ENCODE results near the gene FNTB.
"Not testable (repeated sequence)": the region's sequence is repeated elsewhere in the genome, so short reads cannot be mapped to it uniquely, and the experiment has no call there.

Gene FNTB

DNA sequence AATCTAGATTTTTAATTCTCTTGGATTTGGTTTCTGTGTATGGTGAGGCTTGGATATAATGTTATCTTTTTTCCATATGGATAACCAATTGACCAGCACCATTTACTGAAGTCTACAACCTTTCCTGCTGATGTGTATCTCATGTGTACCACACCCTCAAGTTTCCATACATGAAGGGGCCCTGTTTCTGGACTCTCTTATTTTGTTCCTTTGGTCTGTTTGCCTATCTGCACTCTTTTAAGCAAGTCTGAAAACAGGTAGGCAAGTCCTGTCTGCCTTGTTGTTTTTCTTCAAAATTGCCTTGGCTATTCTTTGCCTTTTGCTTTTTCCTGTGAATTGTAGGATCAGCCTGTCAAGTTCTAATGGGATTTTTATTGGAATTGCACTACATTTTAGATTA is 71.0 kb downstream of the FNTB start:
- no peak for DNase-seq

DNA sequence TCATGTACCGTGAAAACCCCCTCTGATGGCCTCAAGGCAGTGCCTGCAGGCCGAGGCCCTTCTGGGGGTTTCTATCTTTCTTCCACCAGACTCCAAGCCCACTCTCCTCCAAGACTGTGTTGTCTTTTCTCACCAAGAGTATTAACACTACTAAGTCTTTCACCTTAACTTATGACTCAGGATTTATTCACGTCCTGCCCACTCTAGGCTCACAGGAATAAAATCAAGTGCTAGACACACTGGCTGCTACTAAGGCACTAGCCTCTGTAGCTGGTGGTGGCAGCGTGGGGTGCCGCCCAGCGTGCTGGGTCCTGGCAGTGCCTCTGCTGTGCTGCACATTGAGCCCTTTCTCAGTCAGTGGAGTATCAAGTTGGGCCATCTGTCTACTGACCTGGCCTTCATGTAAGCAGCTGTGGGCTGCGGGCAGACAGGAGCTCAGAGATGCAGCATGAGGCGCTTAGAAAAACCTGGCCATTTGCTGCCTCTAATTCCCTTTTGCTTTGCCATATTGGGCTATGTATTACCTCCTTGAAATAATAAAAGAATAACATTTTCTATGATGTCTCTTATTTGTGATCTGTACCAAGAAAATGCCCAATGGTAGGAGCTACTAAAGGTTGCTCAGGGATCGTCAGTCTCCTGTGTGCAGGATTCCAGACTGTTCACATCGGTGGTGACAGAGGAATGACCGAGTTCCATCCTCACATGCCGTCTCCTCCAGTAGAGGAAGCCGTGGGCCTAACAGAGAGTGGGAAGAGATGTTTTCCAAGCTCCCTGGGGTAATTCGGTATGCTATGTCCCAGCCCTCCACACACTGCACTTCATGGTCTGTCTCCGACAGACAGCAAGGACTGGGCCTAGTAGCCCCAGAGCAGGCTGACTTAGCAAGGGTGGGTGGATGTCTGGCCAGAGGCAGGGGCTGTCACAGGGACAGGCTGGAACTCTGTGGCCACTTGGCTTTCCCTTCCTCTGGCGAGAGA is 75.7 kb downstream of the FNTB start:
- DNase-seq: no peak

DNA sequence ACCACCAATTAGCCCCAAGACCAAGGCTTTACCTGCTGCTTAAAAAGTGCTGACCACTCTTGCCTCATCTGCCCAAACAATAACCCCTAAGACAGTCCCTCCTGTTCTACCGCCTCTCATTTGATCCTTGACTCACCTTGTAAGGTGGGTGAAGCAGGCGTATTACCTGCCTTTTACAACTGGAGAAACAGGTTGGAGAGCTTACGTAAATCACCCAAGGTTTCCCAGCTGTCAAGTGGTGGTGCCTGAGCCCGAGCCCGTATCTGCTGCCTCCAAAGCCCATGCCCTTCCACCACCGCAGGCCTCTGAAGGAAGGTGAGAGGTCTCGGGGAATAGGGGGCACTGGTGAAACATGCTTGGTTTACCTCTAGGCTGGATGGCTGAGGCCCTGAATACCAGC is 79.0 kb downstream of the FNTB start:
- peak; percentile 27 for DNase-seq

DNA sequence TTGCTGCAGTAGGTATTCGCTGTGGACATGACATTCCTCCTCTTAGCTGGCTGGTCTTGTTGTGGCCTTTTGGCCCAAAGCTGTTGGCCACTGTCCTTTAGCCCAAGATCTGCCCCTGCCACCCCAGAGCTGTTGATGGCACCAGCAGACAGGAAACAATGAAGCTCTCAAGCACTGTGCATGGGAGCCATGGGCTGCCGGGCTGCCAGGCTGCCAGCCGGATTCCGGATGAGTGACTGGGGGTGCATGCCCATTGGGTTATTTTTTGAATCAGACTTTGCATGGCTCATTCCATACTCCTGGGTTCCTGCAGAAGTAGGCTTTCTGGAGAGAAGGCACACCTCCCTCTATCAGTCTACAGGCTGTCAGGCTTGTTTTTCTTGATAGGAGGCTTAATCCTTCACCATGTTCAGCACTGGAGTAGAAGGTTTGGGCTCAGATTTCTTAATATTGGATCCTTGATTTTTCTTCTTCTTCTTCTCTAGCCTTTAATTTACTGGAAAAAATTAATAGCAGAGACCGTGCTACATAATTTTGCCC is 83.2 kb downstream of the FNTB start:
- no peak for DNase-seq

DNA sequence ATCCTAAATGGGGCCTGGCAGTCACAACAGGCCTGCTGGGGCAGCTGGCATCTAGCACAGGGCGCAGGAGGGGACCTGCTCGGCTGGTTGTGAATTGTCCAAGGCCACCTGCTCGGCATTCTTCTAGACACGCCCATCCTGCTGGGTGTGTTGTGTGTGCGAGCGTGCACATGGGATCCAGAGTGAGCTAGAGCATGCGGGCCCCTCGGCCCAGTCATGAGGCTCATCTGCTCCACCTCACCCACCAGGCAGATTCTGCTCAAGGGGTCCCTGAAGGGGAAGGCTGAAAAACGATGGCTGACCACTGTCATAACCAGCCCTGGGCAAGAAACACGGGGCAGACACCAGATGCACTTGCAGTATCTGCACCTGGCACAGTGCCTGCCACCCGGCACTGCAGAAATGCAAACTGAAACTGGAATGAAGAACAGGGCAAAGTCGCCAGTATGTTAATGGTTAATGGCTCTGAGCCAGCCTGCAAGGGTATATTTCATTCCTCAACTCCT is 83.8 kb downstream of the FNTB start:
- DNase-seq: peak; percentile 87

DNA sequence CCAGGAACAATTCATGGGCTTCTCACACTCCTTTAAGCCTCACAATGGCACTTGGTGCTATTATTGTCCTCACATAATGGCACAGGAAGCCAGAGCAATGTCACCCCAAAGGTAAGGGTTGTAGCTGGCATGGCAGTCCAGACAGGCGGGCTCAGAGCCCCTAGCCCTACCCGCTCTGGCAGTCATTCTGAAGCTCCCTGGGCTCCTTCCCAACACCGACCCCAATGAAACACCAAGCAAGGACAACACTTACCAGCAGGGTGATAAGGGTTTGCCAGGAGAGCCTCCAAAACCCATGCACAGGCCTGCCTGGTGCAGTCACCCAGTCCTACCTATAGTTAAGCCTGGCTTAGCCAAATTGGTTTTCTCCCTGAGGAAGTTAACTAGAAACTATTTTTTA is 84.8 kb downstream of the FNTB start:
- no peak for DNase-seq

DNA sequence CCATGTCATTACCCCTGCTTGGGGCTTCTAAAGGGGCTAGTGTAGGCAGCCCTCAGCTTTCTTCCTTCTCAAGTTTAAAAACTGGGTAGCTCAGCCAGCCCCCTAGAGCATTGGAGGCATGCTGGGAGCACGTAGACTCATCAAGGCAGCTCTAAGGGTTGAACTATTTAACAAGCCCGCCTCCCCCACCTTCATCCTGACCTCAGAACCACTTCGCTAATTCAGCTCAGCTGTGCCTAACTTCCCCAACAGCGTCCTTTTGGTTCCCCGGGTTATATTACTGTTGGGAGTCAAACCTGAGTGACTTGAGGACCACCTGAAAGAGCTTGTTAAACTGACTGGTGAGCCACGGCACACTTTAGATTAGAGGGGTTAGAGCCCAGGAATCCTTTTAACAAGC is 85.6 kb downstream of the FNTB start:
- DNase-seq: no peak

DNA sequence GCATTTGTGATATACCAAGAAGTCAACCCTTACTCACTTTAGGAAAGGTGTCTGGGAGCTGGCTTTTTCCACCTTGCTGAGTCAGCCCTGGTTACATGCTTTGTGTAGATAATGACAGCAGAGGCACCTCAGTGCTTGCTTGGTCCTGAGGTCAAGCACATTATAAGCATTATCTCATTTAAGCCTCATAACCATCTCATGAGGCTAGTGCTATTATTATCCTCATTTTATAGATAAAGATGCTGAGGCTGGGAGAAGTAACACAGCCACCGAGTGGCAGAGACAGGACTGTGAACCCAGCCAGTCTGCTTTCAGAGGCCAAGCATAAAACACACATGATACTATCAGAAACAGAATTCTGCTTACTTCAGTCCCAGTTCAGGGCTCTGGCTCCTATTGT is 86.2 kb downstream of the FNTB start:
- no peak for DNase-seq

DNA sequence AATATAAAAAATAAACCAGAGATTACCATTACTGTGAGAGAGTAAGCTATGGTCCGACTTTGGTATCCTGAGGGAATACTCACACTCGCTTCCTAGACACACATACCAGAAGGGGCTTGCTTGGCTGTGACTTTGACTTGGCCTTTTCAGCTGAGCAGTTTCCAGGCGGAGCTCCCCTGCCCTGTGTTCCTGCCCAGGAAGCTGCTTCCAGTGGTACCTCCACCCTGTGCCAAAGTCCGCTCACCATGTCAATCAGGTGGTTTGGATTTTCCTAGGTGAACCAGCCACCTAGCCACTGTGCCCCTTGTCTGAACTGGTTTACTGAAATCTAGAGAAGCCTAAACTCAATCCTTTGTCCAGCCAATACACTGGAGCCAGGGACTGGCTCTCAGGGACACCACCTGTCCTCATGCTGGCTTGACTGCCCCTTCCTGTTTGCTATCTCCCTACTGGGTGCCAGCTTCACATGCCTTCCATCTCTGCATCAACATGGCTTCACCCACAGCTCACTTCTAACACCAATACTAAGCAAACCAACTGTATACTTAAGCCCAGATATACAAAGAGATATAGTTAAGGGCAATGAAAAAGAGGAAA is 87.0 kb downstream of the FNTB start:
- no peak for DNase-seq

DNA sequence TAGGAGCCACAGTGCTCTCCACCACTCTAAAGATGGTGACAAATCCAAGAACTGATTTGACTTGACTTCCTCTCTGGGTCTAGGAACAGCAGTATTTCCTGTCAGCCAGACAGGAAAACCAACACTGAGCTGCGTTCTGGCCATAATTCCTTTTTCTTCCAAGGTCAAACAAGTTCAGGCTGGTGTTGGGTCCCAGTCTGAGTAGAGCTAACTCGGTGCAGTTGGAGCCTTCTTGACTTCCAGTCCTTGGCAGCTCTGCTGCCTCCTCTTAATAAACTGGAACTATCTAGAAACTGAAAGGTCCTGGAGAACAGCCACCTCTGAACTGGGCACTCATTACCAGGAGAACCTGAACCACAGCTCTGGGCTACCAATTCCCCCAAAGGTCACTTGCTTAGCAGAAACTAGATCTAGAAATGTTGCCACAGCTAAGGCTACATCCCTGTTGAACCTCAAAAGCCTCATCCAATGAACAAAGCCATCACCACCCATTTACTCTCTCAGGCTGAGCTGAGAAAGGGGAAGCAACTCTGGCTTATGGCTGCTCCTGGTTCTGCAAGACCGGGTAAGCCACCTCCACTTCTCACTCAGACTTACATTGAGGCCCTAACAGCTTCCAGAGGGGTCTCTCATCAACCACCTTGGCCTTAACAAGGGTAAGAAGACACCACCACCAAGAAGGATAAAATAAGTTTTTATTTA is 87.9 kb downstream of the FNTB start:
- DNase-seq: no peak

DNA sequence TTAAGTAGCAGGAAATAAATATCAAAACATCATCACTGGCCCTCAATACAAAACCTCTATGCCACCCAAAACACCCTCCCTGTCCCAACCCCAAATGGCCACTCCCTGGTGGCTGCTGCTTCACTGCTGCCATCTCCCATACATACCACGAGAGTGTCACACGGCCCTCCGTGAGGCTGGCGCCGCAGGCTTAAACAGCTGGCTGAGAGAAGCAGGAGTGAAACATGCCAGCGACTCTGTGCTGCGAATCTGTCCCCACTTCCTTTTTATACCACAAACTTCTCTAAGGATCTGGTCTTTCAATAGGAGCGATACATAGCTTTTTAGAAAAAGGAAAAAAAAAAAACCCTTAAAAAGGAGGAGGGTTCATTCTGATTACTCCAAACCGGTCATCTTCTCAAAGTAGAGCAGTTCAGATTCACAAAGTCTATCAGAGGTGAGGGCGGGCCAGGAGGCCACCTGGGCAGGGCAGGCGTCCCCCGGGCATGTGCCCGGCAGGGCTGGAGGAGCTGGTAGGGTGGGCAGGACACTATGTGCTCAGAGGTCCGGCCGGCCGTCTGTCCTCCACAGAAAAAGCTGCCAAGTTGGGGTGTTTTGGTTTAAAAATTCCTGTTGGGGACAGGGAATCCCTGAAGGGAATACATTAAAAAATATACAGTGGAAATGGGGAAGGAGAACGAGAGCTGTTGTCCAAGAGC is 89.1 kb downstream of the FNTB start:
- no peak for DNase-seq

DNA sequence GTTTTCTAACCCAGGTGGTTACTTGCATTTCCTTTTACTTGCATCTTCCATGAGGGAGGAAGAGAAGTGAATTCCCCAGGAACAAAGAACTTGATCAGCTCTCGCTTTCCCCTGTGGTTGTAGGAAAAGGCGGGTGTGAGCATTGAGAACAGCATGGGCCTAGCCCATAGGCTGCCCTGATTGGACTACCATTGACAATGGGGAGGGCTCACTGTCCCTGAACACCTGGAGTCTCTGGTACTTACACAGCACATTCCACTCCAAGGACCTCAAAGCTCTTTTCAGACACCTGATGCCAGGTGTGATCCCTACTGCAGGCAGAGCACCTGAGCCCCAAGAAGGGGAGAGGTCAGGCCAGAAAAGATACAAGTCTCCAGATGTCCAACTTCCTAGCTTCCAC is 90.6 kb downstream of the FNTB start:
- DNase-seq: peak; percentile 85

DNA sequence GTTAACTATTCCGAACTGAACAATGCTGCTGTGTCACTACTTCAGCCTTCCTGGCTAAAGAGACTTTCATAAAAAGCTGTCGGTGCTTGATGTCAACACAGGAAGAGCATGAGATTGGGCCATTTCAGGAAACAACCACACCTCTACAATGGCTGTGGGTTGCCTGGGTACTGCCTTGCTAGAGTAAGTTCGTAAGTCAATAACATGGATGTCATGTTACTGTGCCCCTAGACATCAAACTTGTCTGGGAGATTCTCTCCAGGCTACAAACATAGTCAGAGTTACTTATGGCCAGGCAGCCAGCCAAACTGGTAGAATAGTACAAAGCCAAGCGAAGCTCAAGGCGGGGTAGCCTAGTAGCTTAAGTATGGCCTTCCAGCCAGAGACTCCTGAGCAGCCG is 92.5 kb downstream of the FNTB start:
- DNase-seq: no peak

DNA sequence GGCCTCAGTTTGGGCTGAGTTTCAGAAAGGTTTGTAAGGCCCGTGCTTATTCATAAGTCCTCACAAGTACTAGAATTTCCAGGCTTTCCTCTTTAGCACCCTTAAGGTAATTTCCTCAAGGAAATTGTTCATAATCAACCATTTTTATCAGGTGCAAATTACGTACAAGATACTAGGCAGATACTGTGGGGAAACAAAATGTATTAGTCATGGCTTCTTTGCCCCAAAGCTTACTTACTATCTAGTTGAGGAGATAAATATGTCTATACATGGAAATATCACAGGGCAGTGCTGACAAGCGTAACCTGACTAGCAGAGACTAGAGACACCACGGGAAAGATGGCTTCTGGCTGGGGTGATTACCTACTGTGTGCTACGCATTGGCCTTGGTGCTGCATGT is 93.1 kb downstream of the FNTB start:
- no peak for DNase-seq

DNA sequence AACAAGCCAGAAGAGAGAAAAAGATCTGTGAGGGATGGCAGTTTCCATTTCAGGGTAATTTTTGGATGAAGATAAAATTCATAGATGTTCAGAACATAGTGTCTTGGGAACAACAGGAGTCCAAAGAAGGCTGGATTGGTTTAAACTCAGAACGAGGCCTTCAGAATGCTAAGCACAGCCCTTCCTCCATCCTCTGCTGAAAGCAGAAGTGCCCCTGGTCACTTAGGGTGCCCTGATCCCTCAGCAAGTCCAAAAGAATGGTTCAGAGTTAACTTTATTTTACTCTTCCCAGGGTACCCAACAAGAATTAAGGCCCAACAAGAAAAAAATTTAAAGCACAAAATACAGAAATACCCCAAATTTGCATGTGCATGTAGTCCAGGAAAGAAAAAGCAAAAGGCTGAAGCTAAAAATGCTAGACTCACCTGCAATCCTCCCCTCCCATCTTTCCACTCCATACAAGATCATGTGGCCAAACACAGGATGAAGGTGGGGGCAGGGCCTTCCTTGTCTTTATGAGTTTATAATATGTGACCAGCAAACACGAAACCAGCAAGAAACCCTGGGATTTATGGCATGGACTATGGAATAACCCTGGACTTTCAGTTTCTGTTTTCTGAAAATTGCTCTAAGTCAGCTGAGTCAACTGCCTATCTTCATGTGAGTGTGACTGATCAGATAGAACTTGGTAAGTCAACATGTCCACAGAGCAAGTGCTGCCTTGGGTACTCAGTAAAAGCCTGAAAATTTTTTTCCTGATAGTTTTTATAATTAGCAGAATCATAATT is 94.5 kb downstream of the FNTB start:
- no peak for DNase-seq

DNA sequence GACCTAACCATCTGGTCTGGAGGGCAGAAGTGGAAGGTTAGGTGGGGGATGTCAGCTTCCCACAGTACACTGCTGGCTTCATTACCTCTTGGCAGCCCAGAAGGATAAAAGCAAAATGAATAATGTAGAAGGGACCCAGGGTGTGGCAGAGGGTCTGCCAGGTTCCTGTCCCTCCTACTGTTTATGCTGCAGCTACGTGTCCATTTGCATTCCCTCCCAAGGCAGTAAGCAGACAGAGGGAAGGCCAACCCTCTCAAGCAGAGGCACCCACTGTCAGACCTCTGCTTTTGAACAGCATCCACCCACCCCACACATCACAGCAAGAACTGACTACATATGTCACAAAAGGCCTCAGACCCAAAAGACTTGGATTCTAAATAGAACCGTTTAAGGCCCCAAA is 96.2 kb downstream of the FNTB start:
- DNase-seq: no peak

DNA sequence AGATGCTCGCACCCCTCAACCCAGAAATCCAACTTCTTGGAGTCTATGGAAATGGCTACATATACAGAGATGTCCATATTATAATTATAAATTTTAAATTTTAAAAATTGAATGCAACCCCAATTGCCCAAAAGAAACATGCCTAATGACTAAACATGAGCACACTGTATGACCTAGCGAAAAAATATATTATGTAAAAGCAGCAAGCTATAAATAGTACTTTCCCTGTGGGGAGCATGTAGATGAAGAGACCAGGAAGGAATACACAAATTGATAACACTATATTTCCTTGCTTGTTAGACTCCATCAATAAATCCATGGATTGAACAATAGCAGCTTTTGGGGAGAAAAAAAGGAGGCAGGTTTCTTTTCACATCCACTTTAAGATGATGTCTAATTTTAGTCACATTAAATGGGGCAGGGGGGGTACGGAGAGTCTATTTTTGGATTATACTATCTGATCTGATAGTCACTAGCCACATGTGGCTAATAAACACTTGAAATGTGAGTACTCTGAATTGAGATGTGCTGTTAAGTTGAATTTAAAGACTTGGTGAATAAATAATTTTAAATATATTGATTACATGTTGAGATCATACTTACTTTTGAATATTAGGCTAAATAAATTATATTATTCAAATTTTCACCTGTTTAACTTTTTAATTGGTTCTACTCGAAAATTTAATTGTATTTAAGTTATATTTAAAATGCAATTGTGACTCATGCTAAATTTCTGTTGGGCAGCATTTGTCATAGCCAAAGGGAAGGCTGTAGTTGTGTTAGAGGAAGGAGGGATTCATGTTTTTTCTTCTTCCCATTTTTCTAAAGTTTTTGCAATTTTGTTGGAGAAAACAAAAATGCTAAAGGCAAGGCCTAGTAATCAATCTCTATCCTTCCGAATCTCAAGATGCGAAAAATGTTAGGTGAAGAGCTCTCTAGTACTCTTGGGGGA is 98.1 kb downstream of the FNTB start:
- DNase-seq: no peak

DNA sequence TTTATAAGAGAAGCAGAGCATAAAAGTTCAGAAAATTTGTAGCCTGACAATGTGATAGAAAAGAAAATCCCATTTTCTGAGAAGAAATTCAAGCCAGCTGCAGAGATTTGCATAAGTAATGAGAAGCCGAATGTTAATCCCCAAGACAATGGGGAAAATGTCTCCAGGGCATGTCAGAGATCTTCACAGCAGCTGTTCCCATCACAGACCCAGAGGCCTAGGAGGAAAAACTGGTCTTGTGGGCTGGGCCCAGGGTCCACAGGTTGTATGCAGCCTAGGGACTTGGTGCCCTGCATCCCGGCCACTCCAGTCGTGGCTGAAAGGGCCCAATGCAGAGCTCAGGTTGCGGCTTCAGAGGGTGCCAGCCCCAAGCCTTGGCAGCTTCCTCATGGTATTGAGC is 100.0 kb downstream of the FNTB start:
- DNase-seq: not testable (repeated sequence)

DNA sequence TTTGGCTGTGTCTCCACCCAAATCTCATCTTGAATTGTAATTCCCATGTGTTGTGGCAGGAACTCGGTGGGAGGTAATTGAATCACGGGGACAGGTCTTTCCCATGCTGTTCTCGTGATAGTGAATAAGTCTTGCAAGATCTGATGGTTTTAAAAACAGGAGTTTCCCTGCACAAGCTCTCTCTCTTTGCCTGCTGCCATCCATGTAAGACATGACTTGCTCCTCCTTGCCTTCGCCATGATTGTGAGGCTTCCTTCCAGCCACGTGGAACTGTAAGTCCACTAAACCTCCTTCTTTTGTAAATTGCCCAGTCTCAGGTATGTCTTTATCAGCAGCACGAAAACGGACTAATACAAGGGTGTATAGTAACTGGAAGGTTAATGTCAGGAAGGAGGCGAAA is 101.1 kb downstream of the FNTB start:
- not testable (repeated sequence) for DNase-seq

DNA sequence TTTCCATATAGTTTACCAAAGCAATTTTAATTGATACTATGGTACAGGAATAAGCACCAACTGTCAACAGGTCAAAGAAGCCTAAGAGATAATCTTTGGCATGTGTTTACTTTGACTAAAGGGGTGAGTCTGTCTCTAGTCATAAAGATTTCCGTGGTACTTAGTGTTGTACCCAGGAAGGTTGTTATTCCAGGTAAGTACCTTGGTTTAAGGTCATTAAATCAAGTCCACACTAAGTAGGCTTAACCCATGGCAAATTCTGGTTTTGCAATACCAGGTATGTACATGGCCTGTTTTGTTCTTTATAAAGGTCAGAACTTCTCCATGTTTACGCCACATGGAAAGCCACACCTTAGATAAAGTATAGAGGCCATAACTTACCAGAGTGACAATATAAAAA is 105.7 kb downstream of the FNTB start:
- DNase-seq: no peak

Data from NCI-H510A (cell line).